ENCODE data around the gene TRMT112.

- TF ChIP-seq EZH2phosphoT487 (IDR thresholded peaks at IDR 0.05) (no peak), CTCF (IDR thresholded peaks at IDR 0.05) (no peak), EZH2 (IDR thresholded peaks at IDR 0.05) (no peak)
Measured at GRCh38 chr11:64317325-64317960, at the start of gene TRMT112.
